HepG2 (cell line): ENCODE measurements around the gene PBOV1. TPM values are rescaled to one million over a fixed set of nuclear protein-coding genes. Genes with fewer than 3 reads are reported as not detected.

Experiments used
- ATAC-seq: fragments of 200-7000 bp; cut with Tn5 transposase; 3 replicates; pipeline ENCODE4 v1.9.1; 2020; ENCODE audit warnings: mild to moderate bottlenecking, moderate library complexity
- BruUV-seq: library from RNA; stranded (reverse); fragments of 400-500 nt; replicated peaks from 2 replicates; lab custom pipeline; 2021; lab: Mats Ljungman, UMichigan
- CTCF ChIA-PET: fragments of 300-600 bp; formaldehyde crosslinking; extraction: SDS; loops from one replicate; lab custom pipeline; 2021; ENCODE audit warnings: low total read pairs, inconsistent platforms, low intra/inter-chr PET ratio; lab: Yijun Ruan, JAX
- POLR2A ChIA-PET: fragments of 350-600 bp; sonication (Branson Sonifier 250); formaldehyde crosslinking; loops from one replicate; lab custom pipeline; 2020; ENCODE audit warnings: antibody characterized with exemption, inconsistent platforms; lab: Yijun Ruan, JAX
- DNase-seq: peaks from one replicate; pipeline ENCODE4 v3.0.0-alpha.2; 2015; ENCODE audit warnings: low spot score
- FAIRE-seq: peaks from 3 replicates; lab custom pipeline; 2011; peaks lifted over from hg19 to GRCh38; lab: Jason Lieb, UNC
- H2AFZ ChIP-seq: one replicate; pipeline ENCODE4 v1.6.1; 2011; ENCODE audit warnings: low read length, inconsistent platforms
- H3K27ac ChIP-seq: fragments of 300-600 bp; 3 replicates; pipeline ENCODE4 v1.8.0; 2011; ENCODE audit warnings: mixed run types, mild to moderate bottlenecking, mixed read lengths, low read length, inconsistent platforms; ENCODE audit not compliant: insufficient read depth; ENCODE audit errors: extremely low read length
- H3K27me3 ChIP-seq, 2 experiments: fragments of 200-600 bp in 1 of 2; 2 replicates in 1 of 2; 3 replicates in 1 of 2; pipeline versions ENCODE4 v1.6.0 to v1.8.0; 2011; ENCODE audit warnings: low read length in 2 of 2, mild to moderate bottlenecking in 2 of 2, moderate library complexity in 2 of 2, inconsistent platforms in 1 of 2; ENCODE audit not compliant: insufficient read depth in 2 of 2, control insufficient read depth in 1 of 2
- H3K36me3 ChIP-seq, 2 experiments: fragments of 200-600 bp in 1 of 2; replicated peaks in 1 of 2; 2 replicates in 1 of 2; 3 replicates in 1 of 2; pipeline versions ENCODE4 v1.5.1 to v1.8.0; 2011; ENCODE audit warnings: low read length in 2 of 2, inconsistent platforms in 1 of 2; ENCODE audit not compliant: insufficient read depth in 2 of 2, control insufficient read depth in 1 of 2
- H3K4me1 ChIP-seq: 2 replicates; pipeline ENCODE4 v1.5.1; 2012; ENCODE audit warnings: low read length, inconsistent platforms; ENCODE audit not compliant: insufficient read depth
- H3K4me2 ChIP-seq: 2 replicates; pipeline ENCODE4 v1.6.0; 2011; ENCODE audit warnings: low read depth, low read length, inconsistent platforms
- H3K4me3 ChIP-seq, 3 experiments: fragments of 200-600 bp in 1 of 3; sonication (generic), shearing (Covaris generic) in 1 of 3; replicated peaks in 1 of 3; 2 replicates each; pipeline ENCODE4 v1.5.1; 2011 to 2016; ENCODE audit warnings: low read length in 3 of 3, inconsistent platforms in 2 of 3, low read depth in 2 of 3, mild to moderate bottlenecking in 2 of 3, control low read depth in 1 of 3, mixed read lengths in 1 of 3; ENCODE audit not compliant: insufficient read depth in 1 of 3
- H3K79me2 ChIP-seq: one replicate; pipeline ENCODE4 v1.6.1; 2011; ENCODE audit warnings: low read length, inconsistent platforms; ENCODE audit not compliant: insufficient read depth
- H3K9ac ChIP-seq: 2 replicates; pipeline ENCODE4 v1.6.0; 2011; ENCODE audit warnings: mild to moderate bottlenecking, low read depth, low read length, inconsistent platforms; ENCODE audit not compliant: insufficient read depth
- H3K9me3 ChIP-seq: 2 replicates; pipeline ENCODE4 v1.5.1; 2012; ENCODE audit warnings: mild to moderate bottlenecking, low read length
- H4K20me1 ChIP-seq: 2 replicates; pipeline ENCODE4 v1.6.0; 2011; ENCODE audit warnings: inconsistent platforms, mild to moderate bottlenecking, low read length, moderate library complexity; ENCODE audit not compliant: insufficient read depth
- ARNT2 ChIP-seq: sonication (generic); formaldehyde crosslinking; IDR thresholded peaks from 2 replicates; pipeline ENCODE4 v1.8.0; 2022; ENCODE audit warnings: mild to moderate bottlenecking, low read depth, missing genetic modification reagents, moderate library complexity
- E2F2 ChIP-seq: sonication (generic); formaldehyde crosslinking; IDR thresholded peaks from 2 replicates; pipeline ENCODE4 v1.4.0; 2020; ENCODE audit warnings: missing genetic modification reagents, borderline replicate concordance
- FOXA1 ChIP-seq, 2 experiments: fragments of 450-650 bp in 1 of 2; sonication (generic) in 1 of 2; formaldehyde crosslinking in 1 of 2; IDR thresholded peaks; 2 replicates each; pipeline versions ENCODE4 v1.4.0 to v1.6.1; 2016 to 2020; ENCODE audit warnings: missing genetic modification reagents in 1 of 2
- GABPA ChIP-seq, 2 experiments: IDR thresholded peaks; 2 replicates each; pipeline ENCODE4 v1.6.1; 2011 to 2016; ENCODE audit warnings: low read depth in 2 of 2, low read length in 1 of 2, missing biosample characterization in 1 of 2, missing genetic modification characterization in 1 of 2
- MXD4 ChIP-seq: IDR thresholded peaks from 2 replicates; pipeline ENCODE4 v1.6.1; 2016; ENCODE audit warnings: mild to moderate bottlenecking, missing biosample characterization, missing genetic modification reagents
- PHF8 ChIP-seq: sonication (generic); formaldehyde crosslinking; IDR thresholded peaks from 2 replicates; pipeline ENCODE4 v1.5.0; 2020; ENCODE audit warnings: missing genetic modification reagents
- PRMT3 ChIP-seq: sonication (generic); formaldehyde crosslinking; IDR thresholded peaks from 2 replicates; pipeline ENCODE4 v1.8.1; 2022; ENCODE audit warnings: low read depth, mild to moderate bottlenecking, moderate library complexity, missing genetic modification reagents, borderline replicate concordance
- RORA ChIP-seq: sonication (generic); formaldehyde crosslinking; IDR thresholded peaks from 2 replicates; pipeline ENCODE4 v1.5.0; 2020; ENCODE audit warnings: mild to moderate bottlenecking, missing genetic modification reagents, moderate library complexity
- SCMH1 ChIP-seq: sonication (generic); formaldehyde crosslinking; IDR thresholded peaks from 2 replicates; pipeline ENCODE4 v1.9.0; 2021; ENCODE audit warnings: missing genetic modification reagents, mild to moderate bottlenecking, borderline replicate concordance
- STAT5B ChIP-seq: sonication (generic); formaldehyde crosslinking; IDR thresholded peaks from 2 replicates; pipeline ENCODE4 v1.4.0; 2020; ENCODE audit warnings: missing genetic modification reagents
- TMF1 ChIP-seq: sonication (generic); formaldehyde crosslinking; IDR thresholded peaks from 2 replicates; pipeline ENCODE4 v1.8.1; 2022; ENCODE audit warnings: low read depth, missing genetic modification reagents
- ZFX ChIP-seq: sonication (generic); formaldehyde crosslinking; IDR thresholded peaks from 2 replicates; pipeline ENCODE4 v1.4.0; 2020; ENCODE audit warnings: mild to moderate bottlenecking, low read depth, missing genetic modification reagents, moderate library complexity
- ZNF230 ChIP-seq: sonication (generic); formaldehyde crosslinking; IDR thresholded peaks from 2 replicates; pipeline ENCODE4 v1.4.0; 2020; ENCODE audit warnings: mild to moderate bottlenecking, missing genetic modification reagents
- ZNF253 ChIP-seq: sonication (generic); formaldehyde crosslinking; IDR thresholded peaks from 2 replicates; pipeline ENCODE4 v1.8.0; 2022; ENCODE audit warnings: mild to moderate bottlenecking, missing genetic modification reagents, borderline replicate concordance
- ZNF704 ChIP-seq: sonication (generic); formaldehyde crosslinking; IDR thresholded peaks from 2 replicates; pipeline ENCODE4 v1.8.1; 2023; ENCODE audit warnings: mild to moderate bottlenecking, inconsistent platforms, moderate library complexity, missing genetic modification reagents, borderline replicate concordance
- ZXDC ChIP-seq: sonication (generic); formaldehyde crosslinking; IDR thresholded peaks from 2 replicates; pipeline ENCODE4 v1.5.0; 2020; ENCODE audit warnings: mild to moderate bottlenecking, missing genetic modification reagents
- WGBS: methylation state at CpG from one replicate; pipeline ENCODE4 v1.1.6; 2017; ENCODE audit warnings: low lambda C conversion rate; 5-methylcytosine and 5-hydroxymethylcytosine counted together
- in situ Hi-C: cut with HindIII; loops from 2 replicates; pipeline ENCODE4 v1.10.0; 2017; ENCODE audit warnings: low pct_unique_long_range_greater_than_20kb; ENCODE audit not compliant: extremely low pct_ligation_motif_present
- intact Hi-C: fragments of 100-400 bp; cut with micrococcal nuclease; formaldehyde crosslinking; loops from one replicate; pipeline ENCODE4 v1.10.0; 2022; ENCODE audit not compliant: unreplicated experiment
- polyA plus RNA-seq, 8 experiments: library from polyadenylated mRNA; depleted of rRNA in 3 of 8; stranded (reverse) in 7 of 8; unstranded in 1 of 8; fragments of >200 nt; fragmentation: Illumina TruSeq in 4 of 8; extraction: Trizol in 4 of 8; gene quantifications; 2 replicates each; pipeline versions ENCODE4 v1.2.1 to v1.2.3, GENCODE V29; 2011 to 2016; ENCODE audit warnings: low read depth in 4 of 8, missing spikeins in 1 of 8, mixed read lengths in 1 of 8; ENCODE audit not compliant: insufficient read depth in 1 of 8
- total RNA-seq, 5 experiments: library from RNA; depleted of rRNA; stranded (reverse); fragments of >200 nt; fragmentation: Illumina TruSeq; extraction: Trizol; gene quantifications; 2 replicates each; pipeline ENCODE4 v1.2.3, GENCODE V29; 2016; ENCODE audit warnings: low read depth in 1 of 5
- TF ChIP-seq, protein P1 (sequence below): sonication (generic); formaldehyde crosslinking; IDR thresholded peaks from 2 replicates; pipeline ENCODE4 v1.8.0; 2022; ENCODE audit warnings: missing genetic modification reagents, mild to moderate bottlenecking, moderate library complexity, borderline replicate concordance

PBOV1 gene
- total and polyA plus RNA-seq, 2 of the 13 experiments (the other 11 are each of a cell fraction or from before 2014, with no cell fraction given): not detected

DNA sequence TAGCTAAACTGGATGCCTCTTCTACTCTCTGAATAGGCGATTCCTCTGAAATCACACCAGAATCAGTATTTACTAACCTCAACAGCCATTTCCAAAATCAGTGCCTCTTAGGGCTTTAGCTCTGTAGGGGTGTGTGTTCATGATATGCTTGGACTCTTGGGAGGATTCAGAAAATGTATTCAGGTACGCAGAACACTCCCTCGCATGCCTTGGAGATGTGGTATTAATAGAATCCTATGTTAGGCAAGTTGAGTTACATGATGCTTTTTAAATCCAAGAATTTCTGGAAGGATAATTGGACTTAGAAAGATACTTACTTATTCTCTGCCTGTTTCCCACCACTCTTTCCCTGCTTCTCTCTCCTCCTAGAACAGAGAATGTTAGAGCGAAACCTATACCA lies 31.8 kb upstream of the PBOV1 start:
- Histone ChIP-seq H2AFZ (no peak overlapping the region), H3K4me2 (no peak overlapping the region), H3K27ac (no peak overlapping the region), H4K20me1 (no peaks in the 10 kb centered on the region), H3K9ac (no peak overlapping the region), H3K4me3 (no peak overlapping the region), H3K79me2 (no peaks in the 10 kb centered on the region), H3K27me3 (no peaks in the 10 kb centered on the region), H3K36me3 (no peaks in the 10 kb centered on the region), H3K4me1 (peaks cover 18% of the 10 kb centered on the region), H3K9me3 (no peaks in the 10 kb centered on the region)
- WGBS: 92% methylated on average over 4 of the region's 4 CpGs
- no TSS peak for BruUV-seq
- ATAC-seq (no peak), FAIRE-seq (no peak), DNase-seq (no peak)
- POLR2A ChIA-PET: no interaction called here
- CTCF ChIA-PET: no interaction called here
- TF ChIP-seq STAT5B (no peak), GABPA (IDR thresholded peaks at IDR 0.05; ENCODE audit: low read depth, low read length) (no peak), GABPA (CRISPR knock-in tag; IDR thresholded peaks at IDR 0.05; ENCODE audit: low read depth) (no peak), RORA (no peak), ARNT2 (no peak), ZNF704 (CRISPR knock-in tag) (no peak), ZNF230 (no peak), ZFX (CRISPR knock-in tag) (no peak), ZXDC (CRISPR knock-in tag) (no peak), TMF1 (CRISPR knock-in tag) (no peak), SCMH1 (CRISPR knock-in tag) (no peak), ZNF253 (no peak), E2F2 (CRISPR knock-in tag) (no peak), MXD4 (CRISPR knock-in tag) (no peak), FOXA1 (IDR thresholded peaks at IDR 0.05) (no peak), FOXA1 (CRISPR knock-in tag; IDR thresholded peaks at IDR 0.05) (no peak), PRMT3 (CRISPR knock-in tag) (no peak), PHF8 (CRISPR knock-in tag) (no peak)
- TF ChIP-seq, protein P1, sequence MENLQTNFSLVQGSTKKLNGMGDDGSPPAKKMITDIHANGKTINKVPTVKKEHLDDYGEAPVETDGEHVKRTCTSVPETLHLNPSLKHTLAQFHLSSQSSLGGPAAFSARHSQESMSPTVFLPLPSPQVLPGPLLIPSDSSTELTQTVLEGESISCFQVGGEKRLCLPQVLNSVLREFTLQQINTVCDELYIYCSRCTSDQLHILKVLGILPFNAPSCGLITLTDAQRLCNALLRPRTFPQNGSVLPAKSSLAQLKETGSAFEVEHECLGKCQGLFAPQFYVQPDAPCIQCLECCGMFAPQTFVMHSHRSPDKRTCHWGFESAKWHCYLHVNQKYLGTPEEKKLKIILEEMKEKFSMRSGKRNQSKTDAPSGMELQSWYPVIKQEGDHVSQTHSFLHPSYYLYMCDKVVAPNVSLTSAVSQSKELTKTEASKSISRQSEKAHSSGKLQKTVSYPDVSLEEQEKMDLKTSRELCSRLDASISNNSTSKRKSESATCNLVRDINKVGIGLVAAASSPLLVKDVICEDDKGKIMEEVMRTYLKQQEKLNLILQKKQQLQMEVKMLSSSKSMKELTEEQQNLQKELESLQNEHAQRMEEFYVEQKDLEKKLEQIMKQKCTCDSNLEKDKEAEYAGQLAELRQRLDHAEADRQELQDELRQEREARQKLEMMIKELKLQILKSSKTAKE (CRISPR knock-in tag): no peak
- in situ Hi-C loops (no loop called here), intact Hi-C loops (no loop called here)
